Esophagus muscularis mucosa (tissue), 4 donors: ENCODE data around the gene USP19.

Experiments
- EP300 ChIP-seq: sonication (generic); formaldehyde crosslinking; IDR thresholded peaks from one replicate; pipeline ENCODE4 v1.6.1; 2017; ENCODE audit warnings: antibody characterized with exemption
- POLR2A ChIP-seq: fragments of 450-650 bp; IDR thresholded peaks from one replicate; pipeline ENCODE4 v1.6.1; 2017; ENCODE audit warnings: antibody characterized with exemption, moderate library complexity, mild to moderate bottlenecking, low read depth
- POLR2AphosphoS5 ChIP-seq, 2 donors: sonication (generic); formaldehyde crosslinking; IDR thresholded peaks; one replicate each; pipeline ENCODE4 v1.6.1; 2017; ENCODE audit warnings: antibody characterized with exemption in 2 of 2
- TF ChIP-seq, protein P1 (sequence below), 3 experiments: fragments of 200-600 bp in 2 of 3; fragments of 450-650 bp in 1 of 3; sonication (generic) in 2 of 3; IDR thresholded peaks; one replicate each; pipeline ENCODE4 v1.5.1; 2017 to 2019; ENCODE audit warnings: antibody characterized with exemption in 3 of 3, mild to moderate bottlenecking in 2 of 3, moderate library complexity in 1 of 3

DNA sequence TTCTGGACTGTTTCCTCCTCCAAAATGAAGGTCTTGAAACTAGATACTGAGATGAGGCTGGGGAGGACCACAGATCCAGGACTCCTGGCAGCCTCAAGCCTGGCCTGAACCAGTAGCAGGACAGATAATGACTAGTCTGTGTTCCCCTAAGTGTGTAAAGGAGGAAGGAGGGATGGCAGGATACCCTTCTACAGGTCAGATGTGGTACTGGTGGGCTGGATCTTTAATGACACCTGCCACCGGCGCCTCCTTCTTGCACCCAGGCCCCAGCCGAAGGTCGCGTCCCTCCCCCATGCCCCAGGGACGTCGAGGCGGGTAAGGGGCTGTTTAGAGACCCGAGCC, 556 bp downstream of the USP19 start:
- TF ChIP-seq, protein P1, sequence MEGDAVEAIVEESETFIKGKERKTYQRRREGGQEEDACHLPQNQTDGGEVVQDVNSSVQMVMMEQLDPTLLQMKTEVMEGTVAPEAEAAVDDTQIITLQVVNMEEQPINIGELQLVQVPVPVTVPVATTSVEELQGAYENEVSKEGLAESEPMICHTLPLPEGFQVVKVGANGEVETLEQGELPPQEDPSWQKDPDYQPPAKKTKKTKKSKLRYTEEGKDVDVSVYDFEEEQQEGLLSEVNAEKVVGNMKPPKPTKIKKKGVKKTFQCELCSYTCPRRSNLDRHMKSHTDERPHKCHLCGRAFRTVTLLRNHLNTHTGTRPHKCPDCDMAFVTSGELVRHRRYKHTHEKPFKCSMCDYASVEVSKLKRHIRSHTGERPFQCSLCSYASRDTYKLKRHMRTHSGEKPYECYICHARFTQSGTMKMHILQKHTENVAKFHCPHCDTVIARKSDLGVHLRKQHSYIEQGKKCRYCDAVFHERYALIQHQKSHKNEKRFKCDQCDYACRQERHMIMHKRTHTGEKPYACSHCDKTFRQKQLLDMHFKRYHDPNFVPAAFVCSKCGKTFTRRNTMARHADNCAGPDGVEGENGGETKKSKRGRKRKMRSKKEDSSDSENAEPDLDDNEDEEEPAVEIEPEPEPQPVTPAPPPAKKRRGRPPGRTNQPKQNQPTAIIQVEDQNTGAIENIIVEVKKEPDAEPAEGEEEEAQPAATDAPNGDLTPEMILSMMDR (IDR thresholded peaks at IDR 0.05), result no peak
- no peak for TF ChIP-seq POLR2A
- TF ChIP-seq EP300, result no peak
- TF ChIP-seq POLR2AphosphoS5 (IDR thresholded peaks at IDR 0.05), result no peak
